Transverse colon (tissue), 4 donors: Measurements from ENCODE around the gene LAMP1.
"Not testable (repeated sequence)": the region's sequence is repeated elsewhere in the genome, so short reads cannot be mapped to it uniquely, and the experiment has no call there.

Experiments
- CTCF ChIP-seq, 5 experiments: fragments of 200-600 bp in 3 of 5; fragments of 450-650 bp in 2 of 5; sonication (generic) in 3 of 5; IDR thresholded peaks; 1 replicate in 2 of 5; 2 replicates in 3 of 5; pipeline ENCODE4 v1.5.1; 2016 to 2017; ENCODE audit warnings: antibody characterized with exemption in 5 of 5, inconsistent platforms in 3 of 5, mild to moderate bottlenecking in 2 of 5, moderate library complexity in 1 of 5
- EP300 ChIP-seq: sonication (generic); formaldehyde crosslinking; IDR thresholded peaks from one replicate; pipeline ENCODE4 v1.6.1; 2017; ENCODE audit warnings: antibody characterized with exemption, low read depth
- POLR2A ChIP-seq: fragments of 450-650 bp; IDR thresholded peaks from one replicate; pipeline ENCODE4 v1.6.1; 2016; ENCODE audit warnings: antibody characterized with exemption, mild to moderate bottlenecking, moderate library complexity
- POLR2AphosphoS5 ChIP-seq, 3 donors: sonication (generic); formaldehyde crosslinking; IDR thresholded peaks; one replicate each; pipeline ENCODE4 v1.6.1; 2016; ENCODE audit warnings: antibody characterized with exemption in 3 of 3

DNA sequence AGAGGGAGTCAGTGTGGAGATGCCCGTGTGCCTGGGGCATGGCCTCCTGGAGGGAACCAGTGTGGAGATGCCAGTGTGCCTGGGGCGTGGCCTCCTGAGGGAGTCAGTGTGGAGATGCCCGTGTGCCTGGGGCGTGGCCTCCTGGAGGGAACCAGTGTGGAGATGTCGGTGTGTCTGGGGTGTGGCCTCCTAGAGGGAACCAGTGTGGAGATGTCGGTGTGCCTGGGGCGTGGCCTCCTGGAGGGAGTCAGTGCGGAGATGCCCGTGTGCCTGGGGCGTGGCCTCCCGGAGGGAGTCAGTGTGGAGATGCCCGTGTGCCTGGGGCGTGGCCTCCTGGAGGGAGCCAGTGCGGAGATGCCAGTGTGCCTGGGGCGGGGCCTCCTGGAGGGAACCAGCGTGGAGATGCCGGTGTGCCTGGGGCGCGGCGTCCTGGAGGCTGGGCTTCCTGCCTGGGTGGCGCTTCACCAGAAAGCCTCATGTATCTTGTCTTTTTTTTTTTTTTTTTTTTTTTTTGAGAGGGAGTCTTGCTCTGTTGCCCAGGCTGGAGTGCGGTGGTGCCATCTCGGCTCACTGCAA is 17.9 kb downstream of the LAMP1 start:
- not testable (repeated sequence) for TF ChIP-seq CTCF (IDR thresholded peaks at IDR 0.05); EP300; POLR2A; POLR2AphosphoS5 (IDR thresholded peaks at IDR 0.05)
